KMS-11 (cell line): ENCODE results near the gene AP2A2.

ENCODE experiments used
- H2AFZ ChIP-seq: fragments of 200-600 bp; sonication (generic); 2 replicates; pipeline ENCODE4 v1.6.1; 2016; ENCODE audit warnings: antibody characterized with exemption, mixed run types, low read depth
- H3K27ac ChIP-seq: fragments of 200-600 bp; sonication (generic); 2 replicates; pipeline ENCODE4 v1.6.1; 2016; ENCODE audit warnings: mild to moderate bottlenecking, mixed run types
- H3K27me3 ChIP-seq: fragments of 200-600 bp; sonication (generic); 2 replicates; pipeline ENCODE4 v1.6.1; 2017; ENCODE audit warnings: mild to moderate bottlenecking, low read depth, mixed run types, moderate library complexity; ENCODE audit not compliant: insufficient read depth
- H3K36me3 ChIP-seq: fragments of 200-600 bp; sonication (generic); 2 replicates; pipeline ENCODE4 v1.6.1; 2017; ENCODE audit warnings: mild to moderate bottlenecking, mixed run types; ENCODE audit not compliant: insufficient read depth
- H3K4me1 ChIP-seq: fragments of 200-600 bp; sonication (generic); 2 replicates; pipeline ENCODE4 v1.6.1; 2016; ENCODE audit warnings: mild to moderate bottlenecking, low read depth, mixed run types; ENCODE audit not compliant: poor library complexity, severe bottlenecking
- H3K4me2 ChIP-seq: fragments of 200-600 bp; sonication (generic); 2 replicates; pipeline ENCODE4 v1.7.0; 2016; ENCODE audit warnings: mild to moderate bottlenecking, mixed run types
- H3K4me3 ChIP-seq: fragments of 200-600 bp; sonication (generic); IDR thresholded peaks from 2 replicates; pipeline ENCODE4 v1.6.1; 2017; ENCODE audit warnings: low read depth, low read length, mixed read lengths; ENCODE audit not compliant: insufficient read depth
- H3K79me2 ChIP-seq: fragments of 200-600 bp; sonication (generic); 2 replicates; pipeline ENCODE4 v1.6.1; 2016; ENCODE audit warnings: low read depth, mixed run types; ENCODE audit not compliant: insufficient read depth
- H3K9ac ChIP-seq: fragments of 200-600 bp; sonication (generic); 2 replicates; pipeline ENCODE4 v1.6.1; 2016; ENCODE audit warnings: mild to moderate bottlenecking, mixed run types
- H4K20me1 ChIP-seq: fragments of 200-600 bp; sonication (generic); 2 replicates; pipeline ENCODE4 v1.6.1; 2016; ENCODE audit warnings: mild to moderate bottlenecking, mixed run types; ENCODE audit not compliant: insufficient read depth
- CTCF ChIP-seq: fragments of 200-600 bp; sonication (generic); conservative IDR thresholded peaks from 2 replicates; pipeline ENCODE4 v1.6.1; 2017; ENCODE audit warnings: low read depth, mild to moderate bottlenecking, antibody characterized with exemption, low read length, moderate library complexity, mixed read lengths

Gene AP2A2

GRCh38 chr11:1022908-1023810 is 97.5 kb downstream of the AP2A2 start:
- Histone ChIP-seq H3K36me3 (no peaks in the 10 kb centered on the region), H4K20me1 (no peaks in the 10 kb centered on the region), H2AFZ (no peak overlapping the region), H3K4me3 (no peak overlapping the region), H3K27me3 (peaks cover 2% of the 10 kb centered on the region; the same call in 1 of the 2 replicates), H3K4me2 (no peak overlapping the region), H3K9ac (no peak overlapping the region), H3K27ac (no peak overlapping the region), H3K4me1 (no peaks in the 10 kb centered on the region), H3K79me2 (no peaks in the 10 kb centered on the region)
- TF ChIP-seq CTCF = no peak

- TF ChIP-seq CTCF = no peak
- no peaks in the 10 kb centered on the region for H3K4me1 ChIP-seq
- H3K9ac ChIP-seq = no peak overlapping the region
- H3K4me2 ChIP-seq = no peak overlapping the region
- no peak overlapping the region for H3K4me3 ChIP-seq
- H3K27me3 ChIP-seq = peaks cover 5% of the 10 kb centered on the region; the same call in 1 of the 2 replicates
- H4K20me1 ChIP-seq = no peaks in the 10 kb centered on the region
- H3K79me2 ChIP-seq = no peaks in the 10 kb centered on the region
- no peak overlapping the region for H3K27ac ChIP-seq
- no peak overlapping the region for H2AFZ ChIP-seq
- no peaks in the 10 kb centered on the region for H3K36me3 ChIP-seq
Observed at GRCh38 chr11:1023811-1024596, 98.3 kb downstream of the AP2A2 start.

- H3K27me3 ChIP-seq = peaks cover 5% of the 10 kb centered on the region; the same call in 1 of the 2 replicates
- H3K4me1 ChIP-seq = no peaks in the 10 kb centered on the region
- no peak overlapping the region for H3K27ac ChIP-seq
- TF ChIP-seq CTCF = no peak
- H3K36me3 ChIP-seq = no peaks in the 10 kb centered on the region
- H3K79me2 ChIP-seq = no peaks in the 10 kb centered on the region
- H3K4me3 ChIP-seq = no peak overlapping the region
- no peak overlapping the region for H3K4me2 ChIP-seq
- H4K20me1 ChIP-seq = no peaks in the 10 kb centered on the region
- H3K9ac ChIP-seq = no peak overlapping the region
- H2AFZ ChIP-seq = no peak overlapping the region
Observed at GRCh38 chr11:1024597-1025409, 99.1 kb downstream of the AP2A2 start.
